ENCODE data around the gene CATSPER1. TPM values are rescaled to one million over a fixed set of nuclear protein-coding genes. Genes with fewer than 3 reads are reported as not detected.
A peak's percentile ranks its signal among the peaks of the same experiment; 100 is the strongest.
"Not testable (repeated sequence)": the region's sequence is repeated elsewhere in the genome, so short reads cannot be mapped to it uniquely, and the experiment has no call there.

The CATSPER1 gene
- total RNA-seq, 1 experiment from 2014 or later, result 10.0 TPM

- peak; percentile 95 for DNase-seq (ENCODE audit: low read depth)
Measured at GRCh38 chr11:66020618-66021357, 5.5 kb downstream of the CATSPER1 start.

- DNase-seq (ENCODE audit: low read depth), result no peak
Measured at GRCh38 chr11:66020212-66020611, 6.1 kb downstream of the CATSPER1 start.

- no peak for DNase-seq (ENCODE audit: low read depth)
Measured at GRCh38 chr11:66017321-66017720, 9.0 kb downstream of the CATSPER1 start.

- DNase-seq (ENCODE audit: low read depth), result no peak
Measured at GRCh38 chr11:66016793-66017177, 9.5 kb downstream of the CATSPER1 start.

GRCh38 chr11:66015936-66016792 lies 10.1 kb downstream of the CATSPER1 start:
- DNase-seq (ENCODE audit: low read depth), result no peak

GRCh38 chr11:66015454-66015881 lies 10.8 kb downstream of the CATSPER1 start:
- peak; percentile 97 for DNase-seq (ENCODE audit: low read depth)

GRCh38 chr11:66014804-66015453 lies 11.3 kb downstream of the CATSPER1 start:
- DNase-seq (ENCODE audit: low read depth), result no peak

GRCh38 chr11:66013762-66014100 lies 12.5 kb downstream of the CATSPER1 start:
- no peak for DNase-seq (ENCODE audit: low read depth)

- DNase-seq (ENCODE audit: low read depth), result no peak
Measured at GRCh38 chr11:66012946-66013761, 13.1 kb downstream of the CATSPER1 start.

GRCh38 chr11:66012371-66012945 lies 13.8 kb downstream of the CATSPER1 start:
- no peak for DNase-seq (ENCODE audit: low read depth)

GRCh38 chr11:66011785-66012303 lies 14.4 kb downstream of the CATSPER1 start, which contains the start of gene CST6:
CST6 (plus strand) TSS chr11:66012008; CDS start chr11:66012045, 37 bp downstream.
- DNase-seq (ENCODE audit: low read depth), result no peak

GRCh38 chr11:66011239-66011784 lies 15.0 kb downstream of the CATSPER1 start:
- DNase-seq (ENCODE audit: low read depth), result peak; percentile 48

- DNase-seq (ENCODE audit: low read depth), result not testable (repeated sequence)
Measured at GRCh38 chr11:66010036-66010435, 16.2 kb downstream of the CATSPER1 start.

GRCh38 chr11:66008468-66009101 lies 17.7 kb downstream of the CATSPER1 start:
- DNase-seq (ENCODE audit: low read depth), result peak; percentile 80

GRCh38 chr11:66008095-66008467 lies 18.2 kb downstream of the CATSPER1 start:
- no peak for DNase-seq (ENCODE audit: low read depth)

GRCh38 chr11:66007201-66007634 lies 19.1 kb downstream of the CATSPER1 start:
- no peak for DNase-seq (ENCODE audit: low read depth)

GRCh38 chr11:66006891-66007176 lies 19.4 kb downstream of the CATSPER1 start:
- no peak for DNase-seq (ENCODE audit: low read depth)

- no peak for DNase-seq (ENCODE audit: low read depth)
Measured at GRCh38 chr11:66006134-66006890, 20.0 kb downstream of the CATSPER1 start.

GRCh38 chr11:66004186-66004585 lies 22.1 kb downstream of the CATSPER1 start:
- DNase-seq (ENCODE audit: low read depth), result no peak

Data from HT1080 (cell line).